ENCODE results near the gene PUSL1. TPM values are rescaled to one million over a fixed set of nuclear protein-coding genes. Genes with fewer than 3 reads are reported as not detected.

PUSL1 gene
- total RNA-seq, 1 donor from 2014 or later, result 4.7 TPM

- peak overlapping the region in 2 of 3 donors; percentile 7 to 60 for H3K9ac ChIP-seq (ENCODE audit: low read depth in 1 of 3, low read length in 3 of 3)
- peaks cover 10 to 36% (median 16%) of the 10 kb centered on the region in 3 donors for H3K36me3 ChIP-seq (ENCODE audit: control insufficient read depth in 3 of 3, insufficient read depth in 3 of 3, low read length in 3 of 3)
- H3K9me3 ChIP-seq (ENCODE audit: control insufficient read depth in 3 of 3, low read length in 3 of 3), result no peaks in the 10 kb centered on the region
- peak overlapping the region in 1 of 3 donors; percentile 25 for H3K4me3 ChIP-seq (ENCODE audit: low read length in 3 of 3)
- no peak overlapping the region for H3K27ac ChIP-seq (ENCODE audit: low read depth, low read length)
- H3K4me1 ChIP-seq (ENCODE audit: control insufficient read depth in 3 of 3, insufficient read depth in 3 of 3, low read length in 3 of 3), result peaks cover 41 to 75% (median 59%) of the 10 kb centered on the region in 3 donors
- peaks cover 0 to 5% (median 4%) of the 10 kb centered on the region in 3 donors for H3K27me3 ChIP-seq (ENCODE audit: control insufficient read depth in 3 of 3, insufficient read depth in 3 of 3, low read length in 3 of 3)
Observed at GRCh38 chr1:1330366-1331067, 22.1 kb downstream of the PUSL1 start.

DNA sequence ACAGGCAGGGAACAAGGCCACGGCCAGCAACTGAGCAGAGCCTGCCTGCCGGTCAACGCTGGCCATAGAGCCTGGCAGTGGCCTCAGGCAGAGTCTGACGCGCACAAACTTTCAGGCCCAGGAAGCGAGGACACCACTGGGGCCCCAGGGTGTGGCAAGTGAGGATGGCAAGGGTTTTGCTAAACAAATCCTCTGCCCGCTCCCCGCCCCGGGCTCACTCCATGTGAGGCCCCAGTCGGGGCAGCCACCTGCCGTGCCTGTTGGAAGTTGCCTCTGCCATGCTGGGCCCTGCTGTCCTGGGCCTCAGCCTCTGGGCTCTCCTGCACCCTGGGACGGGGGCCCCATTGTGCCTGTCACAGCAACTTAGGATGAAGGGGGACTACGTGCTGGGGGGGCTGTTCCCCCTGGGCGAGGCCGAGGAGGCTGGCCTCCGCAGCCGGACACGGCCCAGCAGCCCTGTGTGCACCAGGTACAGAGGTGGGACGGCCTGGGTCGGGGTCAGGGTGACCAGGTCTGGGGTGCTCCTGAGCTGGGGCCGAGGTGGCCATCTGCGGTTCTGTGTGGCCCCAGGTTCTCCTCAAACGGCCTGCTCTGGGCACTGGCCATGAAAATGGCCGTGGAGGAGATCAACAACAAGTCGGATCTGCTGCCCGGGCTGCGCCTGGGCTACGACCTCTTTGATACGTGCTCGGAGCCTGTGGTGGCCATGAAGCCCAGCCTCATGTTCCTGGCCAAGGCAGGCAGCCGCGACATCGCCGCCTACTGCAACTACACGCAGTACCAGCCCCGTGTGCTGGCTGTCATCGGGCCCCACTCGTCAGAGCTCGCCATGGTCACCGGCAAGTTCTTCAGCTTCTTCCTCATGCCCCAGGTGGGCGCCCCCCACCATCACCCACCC lies 22.9 kb downstream of the PUSL1 start, which contains the start of gene TAS1R3:
TAS1R3 (plus strand) TSS at position 213 of the 898 bp plus-strand sequence; CDS start at position 279, 66 bp downstream.
- Histone ChIP-seq H3K36me3 (ENCODE audit: control insufficient read depth in 3 of 3, insufficient read depth in 3 of 3, low read length in 3 of 3) (peaks cover 10 to 34% (median 18%) of the 10 kb centered on the region in 3 donors), H3K4me3 (ENCODE audit: low read length in 3 of 3) (peak within 1 kb of the TSS in 2 of 3 donors; percentile 25 to 54), H3K27me3 (ENCODE audit: control insufficient read depth in 3 of 3, insufficient read depth in 3 of 3, low read length in 3 of 3) (peaks cover 0 to 5% (median 4%) of the 10 kb centered on the region in 3 donors), H3K9me3 (ENCODE audit: control insufficient read depth in 3 of 3, low read length in 3 of 3) (no peaks in the 10 kb centered on the region), H3K4me1 (ENCODE audit: control insufficient read depth in 3 of 3, insufficient read depth in 3 of 3, low read length in 3 of 3) (peaks cover 33 to 67% (median 51%) of the 10 kb centered on the region in 3 donors), H3K9ac (ENCODE audit: low read depth in 1 of 3, low read length in 3 of 3) (peak within 1 kb of the TSS in 2 of 3 donors; percentile 7 to 60), H3K27ac (ENCODE audit: low read depth, low read length) (no peak within 1 kb of the TSS)

DNA sequence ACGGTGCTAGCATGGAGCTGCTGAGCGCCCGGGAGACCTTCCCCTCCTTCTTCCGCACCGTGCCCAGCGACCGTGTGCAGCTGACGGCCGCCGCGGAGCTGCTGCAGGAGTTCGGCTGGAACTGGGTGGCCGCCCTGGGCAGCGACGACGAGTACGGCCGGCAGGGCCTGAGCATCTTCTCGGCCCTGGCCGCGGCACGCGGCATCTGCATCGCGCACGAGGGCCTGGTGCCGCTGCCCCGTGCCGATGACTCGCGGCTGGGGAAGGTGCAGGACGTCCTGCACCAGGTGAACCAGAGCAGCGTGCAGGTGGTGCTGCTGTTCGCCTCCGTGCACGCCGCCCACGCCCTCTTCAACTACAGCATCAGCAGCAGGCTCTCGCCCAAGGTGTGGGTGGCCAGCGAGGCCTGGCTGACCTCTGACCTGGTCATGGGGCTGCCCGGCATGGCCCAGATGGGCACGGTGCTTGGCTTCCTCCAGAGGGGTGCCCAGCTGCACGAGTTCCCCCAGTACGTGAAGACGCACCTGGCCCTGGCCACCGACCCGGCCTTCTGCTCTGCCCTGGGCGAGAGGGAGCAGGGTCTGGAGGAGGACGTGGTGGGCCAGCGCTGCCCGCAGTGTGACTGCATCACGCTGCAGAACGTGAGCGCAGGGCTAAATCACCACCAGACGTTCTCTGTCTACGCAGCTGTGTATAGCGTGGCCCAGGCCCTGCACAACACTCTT lies 23.8 kb downstream of the PUSL1 start:
- Histone ChIP-seq H3K4me1 (ENCODE audit: control insufficient read depth in 3 of 3, insufficient read depth in 3 of 3, low read length in 3 of 3) (peaks cover 26 to 64% (median 43%) of the 10 kb centered on the region in 3 donors), H3K27ac (ENCODE audit: low read depth, low read length) (no peak overlapping the region), H3K9me3 (ENCODE audit: control insufficient read depth in 3 of 3, low read length in 3 of 3) (no peaks in the 10 kb centered on the region), H3K9ac (ENCODE audit: low read depth in 1 of 3, low read length in 3 of 3) (peak overlapping the region in 1 of 3 donors; percentile 25), H3K4me3 (ENCODE audit: low read length in 3 of 3) (no peak overlapping the region), H3K27me3 (ENCODE audit: control insufficient read depth in 3 of 3, insufficient read depth in 3 of 3, low read length in 3 of 3) (peaks cover 0 to 5% (median 4%) of the 10 kb centered on the region in 3 donors), H3K36me3 (ENCODE audit: control insufficient read depth in 3 of 3, insufficient read depth in 3 of 3, low read length in 3 of 3) (peaks cover 8 to 32% (median 16%) of the 10 kb centered on the region in 3 donors)

DNA sequence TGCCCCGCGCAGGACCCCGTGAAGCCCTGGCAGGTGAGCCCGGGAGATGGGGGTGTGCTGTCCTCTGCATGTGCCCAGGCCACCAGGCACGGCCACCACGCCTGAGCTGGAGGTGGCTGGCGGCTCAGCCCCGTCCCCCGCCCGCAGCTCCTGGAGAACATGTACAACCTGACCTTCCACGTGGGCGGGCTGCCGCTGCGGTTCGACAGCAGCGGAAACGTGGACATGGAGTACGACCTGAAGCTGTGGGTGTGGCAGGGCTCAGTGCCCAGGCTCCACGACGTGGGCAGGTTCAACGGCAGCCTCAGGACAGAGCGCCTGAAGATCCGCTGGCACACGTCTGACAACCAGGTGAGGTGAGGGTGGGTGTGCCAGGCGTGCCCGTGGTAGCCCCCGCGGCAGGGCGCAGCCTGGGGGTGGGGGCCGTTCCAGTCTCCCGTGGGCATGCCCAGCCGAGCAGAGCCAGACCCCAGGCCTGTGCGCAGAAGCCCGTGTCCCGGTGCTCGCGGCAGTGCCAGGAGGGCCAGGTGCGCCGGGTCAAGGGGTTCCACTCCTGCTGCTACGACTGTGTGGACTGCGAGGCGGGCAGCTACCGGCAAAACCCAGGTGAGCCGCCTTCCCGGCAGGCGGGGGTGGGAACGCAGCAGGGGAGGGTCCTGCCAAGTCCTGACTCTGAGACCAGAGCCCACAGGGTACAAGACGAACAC lies 24.5 kb downstream of the PUSL1 start:
- peak overlapping the region in 1 of 3 donors; percentile 45 for H3K9ac ChIP-seq (ENCODE audit: low read depth in 1 of 3, low read length in 3 of 3)
- peaks cover 5 to 28% (median 10%) of the 10 kb centered on the region in 3 donors for H3K36me3 ChIP-seq (ENCODE audit: control insufficient read depth in 3 of 3, insufficient read depth in 3 of 3, low read length in 3 of 3)
- H3K27ac ChIP-seq (ENCODE audit: low read depth, low read length), result no peak overlapping the region
- no peak overlapping the region for H3K4me3 ChIP-seq (ENCODE audit: low read length in 3 of 3)
- peaks cover 26 to 60% (median 43%) of the 10 kb centered on the region in 3 donors for H3K4me1 ChIP-seq (ENCODE audit: control insufficient read depth in 3 of 3, insufficient read depth in 3 of 3, low read length in 3 of 3)
- H3K9me3 ChIP-seq (ENCODE audit: control insufficient read depth in 3 of 3, low read length in 3 of 3), result no peaks in the 10 kb centered on the region
- peaks cover 0 to 5% (median 4%) of the 10 kb centered on the region in 3 donors for H3K27me3 ChIP-seq (ENCODE audit: control insufficient read depth in 3 of 3, insufficient read depth in 3 of 3, low read length in 3 of 3)

- Histone ChIP-seq H3K4me3 (ENCODE audit: low read length in 3 of 3) (no peak overlapping the region), H3K4me1 (ENCODE audit: control insufficient read depth in 3 of 3, insufficient read depth in 3 of 3, low read length in 3 of 3) (peaks cover 23 to 58% (median 43%) of the 10 kb centered on the region in 3 donors), H3K9me3 (ENCODE audit: control insufficient read depth in 3 of 3, low read length in 3 of 3) (no peaks in the 10 kb centered on the region), H3K27me3 (ENCODE audit: control insufficient read depth in 3 of 3, insufficient read depth in 3 of 3, low read length in 3 of 3) (peaks cover 0 to 5% (median 4%) of the 10 kb centered on the region in 3 donors), H3K36me3 (ENCODE audit: control insufficient read depth in 3 of 3, insufficient read depth in 3 of 3, low read length in 3 of 3) (peaks cover 8 to 27% (median 11%) of the 10 kb centered on the region in 3 donors), H3K9ac (ENCODE audit: low read depth in 1 of 3, low read length in 3 of 3) (peak overlapping the region in 1 of 3 donors; percentile 45), H3K27ac (ENCODE audit: low read depth, low read length) (no peak overlapping the region)
Observed at GRCh38 chr1:1333551-1334241, 25.3 kb downstream of the PUSL1 start.

DNA sequence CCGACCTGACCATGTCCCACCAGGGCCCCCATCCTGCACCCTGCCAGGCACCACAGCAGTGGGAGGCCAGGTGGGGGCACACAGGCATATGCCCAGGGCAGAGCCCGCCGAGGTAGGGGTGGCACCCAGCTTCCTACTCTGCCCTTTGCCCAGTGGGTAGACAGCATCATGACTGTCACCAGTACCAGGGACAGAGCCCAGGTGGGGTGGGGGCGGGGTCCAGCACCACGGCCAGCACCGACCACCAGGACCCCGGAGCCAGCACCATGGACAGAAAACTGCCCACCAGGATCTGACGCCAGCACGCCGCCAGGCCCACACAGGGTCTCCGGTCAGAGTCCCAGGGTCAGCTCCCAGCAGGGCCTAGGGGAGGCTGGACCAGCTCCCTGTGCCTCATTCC lies 26.4 kb downstream of the PUSL1 start:
- Histone ChIP-seq H3K9ac (ENCODE audit: low read depth in 1 of 3, low read length in 3 of 3) (no peak overlapping the region), H3K9me3 (ENCODE audit: control insufficient read depth in 3 of 3, low read length in 3 of 3) (no peaks in the 10 kb centered on the region), H3K36me3 (ENCODE audit: control insufficient read depth in 3 of 3, insufficient read depth in 3 of 3, low read length in 3 of 3) (peaks cover 16 to 27% (median 20%) of the 10 kb centered on the region in 3 donors), H3K4me1 (ENCODE audit: control insufficient read depth in 3 of 3, insufficient read depth in 3 of 3, low read length in 3 of 3) (peaks cover 15 to 46% (median 33%) of the 10 kb centered on the region in 3 donors), H3K4me3 (ENCODE audit: low read length in 3 of 3) (no peak overlapping the region), H3K27me3 (ENCODE audit: control insufficient read depth in 3 of 3, insufficient read depth in 3 of 3, low read length in 3 of 3) (peaks cover 0 to 4% (median 3%) of the 10 kb centered on the region in 3 donors), H3K27ac (ENCODE audit: low read depth, low read length) (no peak overlapping the region)

DNA sequence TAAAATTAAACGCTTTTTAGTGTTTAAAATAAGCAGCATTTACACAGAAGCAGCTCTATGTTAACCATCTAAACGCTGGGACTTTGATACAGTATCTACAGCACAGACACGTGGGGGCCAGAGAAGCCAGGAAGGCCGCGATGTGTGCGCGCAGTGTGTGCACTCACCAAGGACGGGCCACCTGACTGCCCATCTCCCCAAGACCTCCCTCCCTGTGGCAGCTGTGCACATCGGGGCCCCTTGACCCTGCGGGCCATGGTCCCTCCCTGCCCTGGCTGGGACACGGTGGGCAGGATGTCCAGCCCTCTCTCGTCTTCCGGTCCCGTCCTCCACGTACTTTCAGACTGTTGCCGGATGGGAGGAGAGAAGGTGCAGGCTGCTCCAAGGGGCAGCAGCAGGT lies 26.9 kb downstream of the PUSL1 start:
- Histone ChIP-seq H3K4me1 (ENCODE audit: control insufficient read depth in 3 of 3, insufficient read depth in 3 of 3, low read length in 3 of 3) (peaks cover 10 to 42% (median 29%) of the 10 kb centered on the region in 3 donors), H3K36me3 (ENCODE audit: control insufficient read depth in 3 of 3, insufficient read depth in 3 of 3, low read length in 3 of 3) (peaks cover 16 to 31% (median 25%) of the 10 kb centered on the region in 3 donors), H3K27ac (ENCODE audit: low read depth, low read length) (no peak overlapping the region), H3K9ac (ENCODE audit: low read depth in 1 of 3, low read length in 3 of 3) (no peak overlapping the region), H3K4me3 (ENCODE audit: low read length in 3 of 3) (no peak overlapping the region), H3K9me3 (ENCODE audit: control insufficient read depth in 3 of 3, low read length in 3 of 3) (no peaks in the 10 kb centered on the region), H3K27me3 (ENCODE audit: control insufficient read depth in 3 of 3, insufficient read depth in 3 of 3, low read length in 3 of 3) (peaks cover 0 to 4% (median 0%) of the 10 kb centered on the region in 3 donors)

- Histone ChIP-seq H3K36me3 (ENCODE audit: control insufficient read depth in 3 of 3, insufficient read depth in 3 of 3, low read length in 3 of 3) (peaks cover 22 to 37% (median 30%) of the 10 kb centered on the region in 3 donors), H3K4me3 (ENCODE audit: low read length in 3 of 3) (no peak overlapping the region), H3K9ac (ENCODE audit: low read depth in 1 of 3, low read length in 3 of 3) (no peak overlapping the region), H3K27me3 (ENCODE audit: control insufficient read depth in 3 of 3, insufficient read depth in 3 of 3, low read length in 3 of 3) (peaks cover 0 to 4% (median 0%) of the 10 kb centered on the region in 3 donors), H3K9me3 (ENCODE audit: control insufficient read depth in 3 of 3, low read length in 3 of 3) (no peaks in the 10 kb centered on the region), H3K4me1 (ENCODE audit: control insufficient read depth in 3 of 3, insufficient read depth in 3 of 3, low read length in 3 of 3) (peaks cover 5 to 36% (median 23%) of the 10 kb centered on the region in 3 donors), H3K27ac (ENCODE audit: low read depth, low read length) (no peak overlapping the region)
Observed at GRCh38 chr1:1335792-1336248, 27.4 kb downstream of the PUSL1 start.
